Islet of Langerhans (tissue), 1 donor: Measurements from ENCODE around the gene TNFSF13B.

ENCODE experiments used
- FAIRE-seq: peaks from one replicate; lab custom pipeline; 2011; peaks lifted over from hg19 to GRCh38; lab: Jason Lieb, UNC

The TNFSF13B gene

DNA sequence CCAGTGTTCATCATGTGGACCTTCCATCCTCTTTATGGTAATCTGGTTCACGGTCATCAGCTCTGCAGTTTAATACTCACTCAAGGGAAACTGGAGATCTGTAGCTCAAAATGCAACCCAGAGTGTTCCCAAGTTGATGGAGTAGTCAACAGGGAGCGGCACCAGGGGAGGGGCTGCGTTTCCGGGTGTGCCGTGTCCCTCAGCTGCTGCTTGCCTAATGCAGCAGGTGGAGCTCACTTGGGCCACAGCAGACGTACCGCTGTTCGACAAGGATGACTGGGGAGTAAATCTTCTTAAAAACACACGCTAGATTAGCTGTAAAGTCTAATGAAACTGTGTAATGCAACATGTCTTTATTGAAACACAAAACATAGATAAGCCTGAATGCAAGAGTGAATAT lies 81.1 kb downstream of the TNFSF13B start:
- no peak for FAIRE-seq

DNA sequence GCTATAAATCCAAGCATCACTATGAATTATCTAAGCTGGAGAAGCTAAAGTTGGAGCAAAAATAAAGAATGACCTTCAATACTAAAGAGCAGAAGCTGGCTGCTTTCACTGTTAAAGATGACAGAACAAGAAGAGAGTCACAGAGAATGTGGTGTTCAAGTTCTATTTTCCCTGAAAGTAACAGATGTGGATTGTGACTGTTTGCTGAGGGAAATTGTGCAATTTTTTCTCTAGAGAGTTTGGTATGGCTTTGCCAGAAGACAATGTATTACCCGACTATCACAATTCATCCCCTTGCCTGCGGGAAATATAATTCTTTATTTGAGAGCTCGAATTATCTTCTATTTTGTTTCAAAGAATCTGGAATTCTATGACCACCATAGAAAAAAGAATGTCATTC lies 83.1 kb downstream of the TNFSF13B start:
- peak; percentile 66 for FAIRE-seq

DNA sequence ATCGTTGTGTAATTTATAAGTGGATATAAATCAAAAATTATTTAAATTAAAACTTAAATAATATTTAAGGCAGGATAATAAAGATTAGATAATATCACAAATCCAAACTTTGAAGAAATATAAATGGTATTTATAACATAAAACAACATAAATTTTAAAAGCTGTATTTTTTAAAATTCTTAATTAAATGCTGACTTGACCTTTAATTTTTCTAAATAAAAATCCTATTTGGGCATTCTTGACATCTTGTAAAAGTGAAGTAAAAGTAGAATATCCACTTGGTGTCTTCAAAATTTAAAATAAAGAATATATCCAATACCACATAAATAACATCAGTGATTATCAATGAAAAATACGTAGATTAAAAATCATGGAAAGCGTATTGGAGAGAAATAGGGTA lies 87.7 kb downstream of the TNFSF13B start:
- peak; percentile 17 for FAIRE-seq
